ENCODE data around the gene CDYL.
A peak's percentile ranks its signal among the peaks of the same experiment; 100 is the strongest.

The CDYL gene

DNA sequence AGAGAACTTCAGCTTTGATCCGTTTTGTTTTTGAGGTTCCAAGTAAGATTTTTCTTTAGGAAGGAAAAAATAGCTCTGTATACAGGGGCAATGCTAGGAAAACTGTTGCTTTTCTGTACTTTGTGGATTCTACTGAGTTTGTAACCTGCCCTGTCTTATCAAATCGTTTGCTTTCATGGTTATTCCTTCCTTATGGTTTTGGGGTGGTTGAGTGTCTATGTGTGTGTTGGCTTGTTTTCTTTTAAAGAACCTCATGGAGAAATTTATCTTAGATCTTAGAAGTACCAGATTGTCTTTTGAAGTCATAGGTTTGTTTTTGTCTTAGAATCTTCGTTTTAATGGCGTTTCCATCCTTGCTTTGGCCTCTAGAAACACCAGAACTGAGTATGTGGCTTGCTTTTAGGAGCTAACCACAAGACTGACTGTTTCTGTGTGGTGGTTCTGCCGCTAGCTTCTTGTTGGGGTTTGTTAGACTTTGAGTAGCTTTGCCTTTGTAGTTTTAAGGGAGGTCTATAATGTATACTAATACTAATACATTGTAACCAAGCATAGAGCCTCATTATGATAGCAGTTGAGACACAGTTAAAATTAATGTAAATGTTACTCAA is 140.9 kb downstream of the CDYL start:
- Mint-ChIP-seq H3K9me3 (no peaks in the 10 kb centered on the region), H3K4me1 (peaks cover 47% of the 10 kb centered on the region), H3K27ac (ENCODE audit: low read depth) (peak overlapping the region; percentile 24), H3K36me3 (ENCODE audit: insufficient read depth) (no peaks in the 10 kb centered on the region), H3K27me3 (no peaks in the 10 kb centered on the region), H3K4me3 (no peak overlapping the region)
- ATAC-seq (replicated peaks; ENCODE audit: extremely low read depth, poor library complexity, severe bottlenecking): no peak
- DNase-seq (ENCODE audit: low spot score in 2 of 2): no peak

DNA sequence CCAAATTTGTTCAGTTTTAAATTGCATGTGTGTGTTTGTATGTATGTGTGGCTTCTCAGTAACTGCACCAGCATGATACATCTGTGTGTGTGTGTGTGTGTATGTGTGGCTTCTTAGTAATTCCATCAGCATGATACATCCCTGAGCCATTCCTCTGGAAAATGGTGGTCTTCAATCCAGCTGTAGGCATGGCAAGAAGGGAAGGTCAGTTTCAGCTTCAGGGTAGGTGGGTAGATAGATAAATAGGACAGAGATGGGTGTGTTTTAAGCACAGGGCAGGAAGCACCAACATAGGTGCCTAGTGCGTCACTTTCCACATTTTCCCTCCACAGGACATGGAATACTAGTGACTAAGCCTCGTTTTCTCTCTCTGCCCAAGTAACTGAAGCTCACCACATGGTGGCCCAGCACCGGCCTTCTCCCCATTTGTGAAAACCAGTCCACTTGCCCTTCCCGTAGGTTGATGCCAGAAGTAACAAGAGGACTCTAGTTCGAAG is 144.8 kb downstream of the CDYL start:
- Mint-ChIP-seq H3K4me3 (no peak overlapping the region), H3K9me3 (no peaks in the 10 kb centered on the region), H3K27me3 (no peaks in the 10 kb centered on the region), H3K4me1 (peaks cover 36% of the 10 kb centered on the region), H3K27ac (ENCODE audit: low read depth) (no peak overlapping the region), H3K36me3 (ENCODE audit: insufficient read depth) (peaks cover 2% of the 10 kb centered on the region)
- DNase-seq (ENCODE audit: low spot score in 2 of 2): no peak
- ATAC-seq (replicated peaks; ENCODE audit: extremely low read depth, poor library complexity, severe bottlenecking): no peak

DNA sequence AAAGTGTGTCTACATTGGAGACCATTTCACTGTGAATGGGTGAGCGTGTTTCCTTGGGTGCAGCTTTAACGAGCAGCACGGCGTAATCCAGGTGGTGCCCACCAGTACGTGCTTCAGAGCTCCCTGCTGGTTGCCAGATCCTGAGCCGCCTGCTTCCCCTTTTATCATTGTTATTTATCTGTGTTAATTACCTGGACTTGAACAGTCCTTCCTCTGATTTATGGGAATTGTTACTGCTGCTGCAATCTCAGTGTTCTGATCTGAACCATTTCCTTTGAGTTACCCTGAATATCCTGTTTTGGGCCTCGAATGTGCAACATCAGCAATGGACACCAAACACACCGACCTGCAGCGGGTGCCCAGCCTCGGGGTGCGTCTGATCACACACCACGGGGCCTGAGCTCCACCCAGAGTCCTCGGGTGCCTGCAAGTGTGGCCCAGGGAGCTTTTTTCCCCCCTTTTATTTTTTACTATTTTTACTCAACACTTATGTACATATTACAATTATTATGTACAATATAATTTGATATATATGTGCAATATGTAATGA is 146.4 kb downstream of the CDYL start:
- DNase-seq (ENCODE audit: low spot score in 2 of 2) (no peak), ATAC-seq (replicated peaks; ENCODE audit: extremely low read depth, poor library complexity, severe bottlenecking) (no peak)
- H3K27me3 Mint-ChIP-seq: no peaks in the 10 kb centered on the region
- no peak overlapping the region for H3K4me3 Mint-ChIP-seq
- H3K36me3 Mint-ChIP-seq (ENCODE audit: insufficient read depth): peaks cover 2% of the 10 kb centered on the region
- no peak overlapping the region for H3K27ac Mint-ChIP-seq (ENCODE audit: low read depth)
- H3K9me3 Mint-ChIP-seq: no peaks in the 10 kb centered on the region
- peaks cover 23% of the 10 kb centered on the region for H3K4me1 Mint-ChIP-seq

DNA sequence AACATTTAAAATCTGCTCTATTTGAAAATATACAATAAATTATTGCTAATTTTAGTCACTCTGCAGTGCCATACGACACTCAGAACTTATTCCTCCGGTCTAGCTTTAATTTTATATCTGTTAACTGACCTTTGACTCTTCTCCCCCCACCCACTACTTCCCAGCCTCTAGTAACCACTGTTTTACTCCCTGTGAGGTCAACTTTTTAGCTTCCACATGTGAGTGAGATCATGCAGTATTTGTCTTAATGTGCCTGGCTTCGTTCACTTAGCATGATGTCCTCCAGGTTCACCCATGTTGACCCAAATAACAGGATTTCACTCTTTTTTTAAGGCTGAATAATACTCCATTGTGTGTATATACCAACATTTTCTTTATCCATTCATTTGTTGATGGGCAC is 146.9 kb downstream of the CDYL start:
- peaks cover 24% of the 10 kb centered on the region for H3K4me1 Mint-ChIP-seq
- no peak overlapping the region for H3K27ac Mint-ChIP-seq (ENCODE audit: low read depth)
- no peaks in the 10 kb centered on the region for H3K9me3 Mint-ChIP-seq
- peaks cover 2% of the 10 kb centered on the region for H3K36me3 Mint-ChIP-seq (ENCODE audit: insufficient read depth)
- no peak for DNase-seq (ENCODE audit: low spot score in 2 of 2)
- no peak for ATAC-seq (replicated peaks; ENCODE audit: extremely low read depth, poor library complexity, severe bottlenecking)
- no peak overlapping the region for H3K4me3 Mint-ChIP-seq
- H3K27me3 Mint-ChIP-seq: no peaks in the 10 kb centered on the region

DNA sequence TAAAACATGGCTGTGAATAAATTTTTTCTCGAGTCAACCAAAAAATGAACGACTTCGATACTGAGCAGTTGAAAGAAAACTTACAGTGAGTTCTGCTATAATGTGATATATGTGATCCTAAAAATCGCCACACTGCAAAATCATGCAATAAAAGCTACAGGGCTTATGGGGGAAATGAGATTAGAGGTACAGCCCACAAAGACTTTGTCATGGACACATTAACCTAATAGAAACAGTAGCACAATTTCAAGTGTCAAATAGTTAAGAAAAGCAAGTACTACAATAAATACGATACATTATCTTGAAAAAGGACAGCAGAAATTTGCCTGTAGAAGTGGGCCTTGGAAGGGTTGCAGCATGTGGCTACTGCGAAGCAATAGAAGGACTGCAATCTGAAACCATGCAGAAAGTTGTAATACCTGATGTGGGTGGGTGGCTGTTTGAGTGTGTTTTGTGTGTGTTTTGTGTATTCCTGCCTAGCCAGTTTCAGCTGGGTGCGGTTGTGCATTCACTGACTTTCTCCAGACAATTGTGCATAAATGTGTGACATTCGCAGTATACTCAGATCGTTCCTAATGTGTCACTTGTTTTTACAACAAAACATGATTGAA is 148.6 kb downstream of the CDYL start:
- H3K4me3 Mint-ChIP-seq: no peak overlapping the region

DNA sequence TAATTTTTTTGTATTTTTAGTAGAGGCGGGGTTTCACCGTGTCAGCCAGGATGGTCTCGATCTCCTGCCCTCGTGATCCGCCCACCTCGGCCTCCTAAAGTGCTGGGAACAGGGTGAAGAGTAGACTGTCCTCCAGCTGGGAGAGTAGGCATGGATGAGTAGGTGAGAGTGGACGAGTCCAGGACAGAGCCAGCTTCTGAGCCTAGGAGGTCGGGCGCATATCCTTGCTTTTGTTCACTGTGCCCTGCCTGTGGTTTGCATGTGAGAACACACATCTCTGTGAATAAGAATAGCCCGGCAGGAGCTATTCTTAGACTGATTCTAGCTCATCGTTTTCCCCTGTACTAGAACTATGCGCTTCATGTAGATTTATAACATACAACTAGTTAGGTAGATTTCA is 149.4 kb downstream of the CDYL start:
- peaks cover 45% of the 10 kb centered on the region for H3K4me1 Mint-ChIP-seq
- H3K27me3 Mint-ChIP-seq: no peaks in the 10 kb centered on the region
- no peak for ATAC-seq (replicated peaks; ENCODE audit: extremely low read depth, poor library complexity, severe bottlenecking)
- H3K4me3 Mint-ChIP-seq: no peak overlapping the region
- peaks cover 2% of the 10 kb centered on the region for H3K36me3 Mint-ChIP-seq (ENCODE audit: insufficient read depth)
- no peak for DNase-seq (ENCODE audit: low spot score in 2 of 2)
- H3K9me3 Mint-ChIP-seq: no peaks in the 10 kb centered on the region
- H3K27ac Mint-ChIP-seq (ENCODE audit: low read depth): no peak overlapping the region

More for the DNA sequence above, 148.6 kb downstream of the CDYL start:
- Mint-ChIP-seq H3K27me3 (no peaks in the 10 kb centered on the region), H3K4me1 (peaks cover 37% of the 10 kb centered on the region), H3K27ac (ENCODE audit: low read depth) (no peak overlapping the region), H3K36me3 (ENCODE audit: insufficient read depth) (peaks cover 2% of the 10 kb centered on the region), H3K9me3 (no peaks in the 10 kb centered on the region)
- DNase-seq (ENCODE audit: low spot score in 2 of 2) (no peak), ATAC-seq (replicated peaks; ENCODE audit: extremely low read depth, poor library complexity, severe bottlenecking) (no peak)

DNA sequence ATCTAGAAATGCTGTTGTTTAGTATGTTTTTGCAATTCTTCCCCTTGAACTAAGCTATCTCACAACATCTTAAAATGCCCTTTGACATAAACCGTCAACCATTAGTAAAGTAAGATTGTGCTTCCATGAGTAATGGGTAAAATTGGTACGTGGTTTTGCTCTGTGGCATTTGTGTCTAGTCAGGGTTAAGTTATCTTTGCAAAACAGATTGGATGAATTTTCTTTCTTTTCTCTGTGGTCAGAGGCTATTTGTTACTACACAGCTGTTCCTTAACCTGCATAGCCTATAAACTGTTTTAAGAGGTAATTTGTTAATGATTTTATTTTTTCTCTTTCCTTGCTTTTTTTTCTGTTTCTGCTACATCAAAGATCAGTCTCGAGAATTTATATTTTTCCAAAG is 152.2 kb downstream of the CDYL start:
- H3K36me3 Mint-ChIP-seq (ENCODE audit: insufficient read depth): peaks cover 1% of the 10 kb centered on the region
- DNase-seq (ENCODE audit: low spot score in 2 of 2) (no peak), ATAC-seq (replicated peaks; ENCODE audit: extremely low read depth, poor library complexity, severe bottlenecking) (no peak)
- H3K4me1 Mint-ChIP-seq: peaks cover 60% of the 10 kb centered on the region
- no peaks in the 10 kb centered on the region for H3K9me3 Mint-ChIP-seq
- H3K4me3 Mint-ChIP-seq: no peak overlapping the region
- H3K27ac Mint-ChIP-seq (ENCODE audit: low read depth): peak overlapping the region; percentile 12
- no peaks in the 10 kb centered on the region for H3K27me3 Mint-ChIP-seq

DNA sequence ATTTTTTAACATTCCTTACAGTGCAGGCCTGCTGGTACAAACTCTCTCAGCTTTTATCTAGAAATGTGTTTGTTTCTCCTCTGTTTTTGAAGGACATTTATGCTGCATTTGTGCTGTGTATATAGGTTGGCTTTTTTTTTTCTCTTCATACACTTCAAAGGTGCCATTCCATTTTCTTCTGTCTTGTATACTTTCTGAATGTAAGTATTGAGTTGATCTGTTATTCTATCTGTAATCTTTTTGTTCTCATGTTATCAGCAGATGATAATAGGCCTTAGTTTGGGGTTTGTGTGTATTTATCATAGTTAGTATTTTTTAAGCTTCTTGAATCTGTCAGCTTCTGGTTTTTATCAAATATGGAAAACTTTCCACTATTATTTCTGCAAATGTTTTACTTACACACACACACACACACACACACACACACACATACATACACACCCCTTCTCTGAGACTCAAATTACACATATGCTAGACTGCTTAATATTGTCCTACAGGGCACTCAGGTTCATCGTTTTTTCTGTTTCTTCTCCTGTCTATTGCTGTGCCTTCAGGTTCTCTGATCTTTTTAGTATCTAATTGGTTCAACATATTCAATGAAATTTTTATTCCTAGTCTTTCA is 153.0 kb downstream of the CDYL start:
- ATAC-seq (replicated peaks; ENCODE audit: extremely low read depth, poor library complexity, severe bottlenecking): no peak
- no peaks in the 10 kb centered on the region for H3K9me3 Mint-ChIP-seq
- peaks cover 2% of the 10 kb centered on the region for H3K36me3 Mint-ChIP-seq (ENCODE audit: insufficient read depth)
- no peak overlapping the region for H3K27ac Mint-ChIP-seq (ENCODE audit: low read depth)
- H3K4me1 Mint-ChIP-seq: peaks cover 65% of the 10 kb centered on the region
- DNase-seq (ENCODE audit: low spot score in 2 of 2): no peak
- H3K4me3 Mint-ChIP-seq: no peak overlapping the region
- H3K27me3 Mint-ChIP-seq: no peaks in the 10 kb centered on the region

DNA sequence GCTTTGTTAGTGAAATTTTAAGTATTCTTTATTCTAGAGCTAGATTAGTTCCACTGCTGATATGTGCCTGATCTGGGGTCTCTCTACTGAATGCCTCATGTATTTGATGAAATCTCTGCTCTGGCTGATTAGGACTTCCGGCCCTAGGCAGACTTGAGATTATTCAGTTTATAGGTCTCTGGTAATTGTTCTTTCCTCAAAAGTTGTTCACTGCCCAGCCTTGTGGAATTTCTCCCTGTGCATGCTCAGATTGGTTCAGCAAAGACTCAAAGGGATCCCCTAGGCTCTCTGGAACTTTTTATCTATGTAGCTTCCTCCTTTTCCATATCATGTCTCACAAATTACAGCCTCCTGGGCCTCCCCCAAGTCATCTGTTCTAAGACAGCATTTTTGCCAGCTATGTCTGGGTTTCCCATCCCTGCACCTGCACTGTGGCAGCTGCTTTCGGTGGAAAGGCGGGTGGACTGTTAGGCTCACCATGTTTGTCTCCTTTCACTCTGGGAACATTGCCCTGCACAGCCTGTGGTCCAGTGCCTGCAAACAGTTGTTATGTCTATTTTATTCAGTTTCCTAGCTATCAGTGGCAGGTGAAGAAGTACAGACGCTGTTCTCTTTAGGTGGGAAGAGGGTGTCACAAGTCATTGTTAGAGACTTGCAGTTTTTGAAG is 154.0 kb downstream of the CDYL start:
- Mint-ChIP-seq H3K9me3 (no peaks in the 10 kb centered on the region), H3K4me1 (peaks cover 63% of the 10 kb centered on the region), H3K4me3 (no peak overlapping the region), H3K27ac (ENCODE audit: low read depth) (peak overlapping the region; percentile 67), H3K27me3 (no peaks in the 10 kb centered on the region), H3K36me3 (ENCODE audit: insufficient read depth) (peaks cover 4% of the 10 kb centered on the region)
- ATAC-seq (replicated peaks; ENCODE audit: extremely low read depth, poor library complexity, severe bottlenecking) (no peak), DNase-seq (ENCODE audit: low spot score in 2 of 2) (no peak)

DNA sequence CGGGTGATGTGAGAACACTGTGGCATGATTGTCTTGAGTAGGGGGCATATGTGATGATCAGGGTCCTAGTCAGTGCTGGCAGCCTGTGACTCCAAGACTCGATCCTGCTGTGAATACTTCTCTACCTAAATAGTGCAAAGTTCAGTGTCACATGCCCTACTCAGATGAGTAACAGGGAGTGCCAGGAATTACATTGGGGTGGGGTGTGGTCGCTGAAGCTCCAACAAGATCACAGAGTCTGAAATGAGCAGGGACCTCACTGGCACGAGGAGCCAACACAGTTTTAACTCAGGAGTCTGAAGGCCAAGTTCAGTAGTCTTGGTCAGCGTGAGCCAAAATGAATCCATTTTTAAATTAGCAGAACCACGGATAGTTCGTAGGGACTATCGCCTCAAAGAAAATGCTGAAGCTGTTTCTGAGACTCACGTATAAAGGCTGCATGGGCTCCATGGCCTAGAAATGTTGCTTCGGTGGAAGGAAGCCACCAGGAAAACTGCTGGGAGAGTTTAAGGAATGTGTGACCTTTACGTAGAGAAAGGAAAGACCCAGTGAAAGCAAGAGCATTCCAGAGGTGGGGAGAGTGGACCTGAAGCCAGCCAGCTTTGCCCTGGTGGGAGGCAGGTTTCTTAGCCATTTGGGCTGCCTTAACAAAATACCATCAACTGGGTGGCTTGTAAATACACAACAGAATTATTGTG is 155.5 kb downstream of the CDYL start:
- peaks cover 7% of the 10 kb centered on the region for H3K36me3 Mint-ChIP-seq (ENCODE audit: insufficient read depth)
- H3K4me1 Mint-ChIP-seq: peaks cover 66% of the 10 kb centered on the region
- no peak overlapping the region for H3K27ac Mint-ChIP-seq (ENCODE audit: low read depth)
- ATAC-seq (replicated peaks; ENCODE audit: extremely low read depth, poor library complexity, severe bottlenecking) (no peak), DNase-seq (ENCODE audit: low spot score in 2 of 2) (no peak)
- H3K4me3 Mint-ChIP-seq: no peak overlapping the region
- no peaks in the 10 kb centered on the region for H3K9me3 Mint-ChIP-seq
- H3K27me3 Mint-ChIP-seq: no peaks in the 10 kb centered on the region

DNA sequence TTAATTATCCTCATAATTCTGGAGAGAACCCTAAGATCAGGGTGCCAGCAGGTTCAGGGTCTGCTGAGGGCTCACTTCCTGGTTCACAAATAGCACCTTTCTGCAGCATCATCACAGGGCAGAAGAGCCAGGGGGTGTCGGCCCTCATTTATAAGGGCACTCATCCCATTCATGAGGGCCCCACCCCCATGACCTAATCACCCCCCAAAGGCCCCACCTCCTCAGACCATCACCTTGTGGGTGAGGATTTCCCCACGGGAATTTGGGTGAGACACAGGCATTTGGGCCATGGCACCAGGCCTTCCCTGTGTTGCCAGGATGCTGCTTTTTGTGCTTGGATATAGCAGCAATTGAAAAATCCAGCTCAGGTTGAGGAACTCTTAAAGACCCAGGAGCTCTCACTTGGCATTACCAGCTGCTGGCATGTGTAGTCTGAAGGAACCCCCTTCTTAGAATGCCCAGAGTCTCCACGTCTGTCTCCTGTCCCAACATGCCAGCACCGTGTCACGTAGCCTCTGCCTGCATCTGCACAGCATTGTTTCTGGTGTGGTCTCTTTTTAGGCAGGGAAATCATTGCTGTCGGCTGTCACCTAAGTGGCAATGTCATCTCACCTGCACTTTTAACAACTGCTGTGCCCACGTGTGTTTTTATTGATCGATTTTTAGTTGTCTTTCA is 156.2 kb downstream of the CDYL start:
- DNase-seq (ENCODE audit: low spot score in 2 of 2) (no peak), ATAC-seq (replicated peaks; ENCODE audit: extremely low read depth, poor library complexity, severe bottlenecking) (no peak)
- H3K36me3 Mint-ChIP-seq (ENCODE audit: insufficient read depth): peaks cover 10% of the 10 kb centered on the region
- no peaks in the 10 kb centered on the region for H3K27me3 Mint-ChIP-seq
- peaks cover 66% of the 10 kb centered on the region for H3K4me1 Mint-ChIP-seq
- no peak overlapping the region for H3K4me3 Mint-ChIP-seq
- no peaks in the 10 kb centered on the region for H3K9me3 Mint-ChIP-seq
- no peak overlapping the region for H3K27ac Mint-ChIP-seq (ENCODE audit: low read depth)

DNA sequence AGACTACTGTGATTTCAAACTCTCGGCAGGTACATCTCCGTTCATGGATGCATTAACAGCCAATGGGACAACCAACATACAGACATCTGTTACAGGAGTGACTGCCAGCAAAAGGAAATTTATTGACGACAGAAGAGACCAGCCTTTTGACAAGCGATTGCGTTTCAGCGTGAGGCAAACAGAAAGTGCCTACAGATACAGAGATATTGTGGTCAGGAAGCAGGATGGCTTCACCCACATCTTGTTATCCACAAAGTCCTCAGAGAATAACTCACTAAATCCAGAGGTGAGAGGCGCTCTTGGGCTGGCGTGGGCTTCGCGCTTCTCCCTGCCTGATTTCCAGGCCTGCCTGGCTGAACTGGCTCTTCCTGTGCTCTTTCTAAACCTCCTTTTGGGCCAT is 159.3 kb downstream of the CDYL start:
- Mint-ChIP-seq H3K27ac (ENCODE audit: low read depth) (peak overlapping the region; percentile 41), H3K27me3 (no peaks in the 10 kb centered on the region), H3K4me3 (no peak overlapping the region), H3K4me1 (peaks cover 39% of the 10 kb centered on the region), H3K9me3 (no peaks in the 10 kb centered on the region), H3K36me3 (ENCODE audit: insufficient read depth) (peaks cover 16% of the 10 kb centered on the region)
- ATAC-seq (replicated peaks; ENCODE audit: extremely low read depth, poor library complexity, severe bottlenecking) (no peak), DNase-seq (ENCODE audit: low spot score in 2 of 2) (no peak)
